HCT116 (cell line): ENCODE data around the gene PCDHA3. TPM values are rescaled to one million over a fixed set of nuclear protein-coding genes. Genes with fewer than 3 reads are reported as not detected.
A peak's percentile ranks its signal among the peaks of the same experiment; 100 is the strongest.

Experiments used
- ATAC-seq: fragments of 200-7000 bp; cut with Tn5 transposase; 2 replicates; pipeline ENCODE4 v1.9.1; 2020; ENCODE audit warnings: mild to moderate bottlenecking, moderate library complexity
- Bru-seq: library from RNA; stranded (reverse); fragments of 400-500 nt; gene quantifications from one replicate; lab custom pipeline; 2021; lab: Mats Ljungman, UMichigan
- BruChase-seq, 2 experiments: library from RNA; stranded (reverse); fragments of 400-500 nt; gene quantifications; one replicate each; lab custom pipeline; 2021; lab: Mats Ljungman, UMichigan
- BruUV-seq: library from RNA; stranded (reverse); fragments of 400-500 nt; replicated peaks from 2 replicates; lab custom pipeline; 2021; lab: Mats Ljungman, UMichigan
- CTCF ChIA-PET: fragments of 300-600 bp; sonication (Branson Sonifier 250); formaldehyde crosslinking; loops from one replicate; lab custom pipeline; 2021; ENCODE audit warnings: antibody characterized with exemption; lab: Charles Lee
- POLR2A ChIA-PET: fragments of 300-600, 350-600 bp; sonication (Branson Sonifier 250); formaldehyde crosslinking; loops from one replicate; lab custom pipeline; 2021; ENCODE audit warnings: antibody characterized with exemption; lab: Charles Lee
- RAD21 ChIA-PET, 2 experiments: fragments of 300-600 bp; sonication (Branson Sonifier 250); formaldehyde crosslinking; loops; one replicate each; lab custom pipeline; 2023; ENCODE audit warnings: low total read pairs in 2 of 2; ENCODE audit not compliant: uncharacterized antibody in 2 of 2, unreplicated experiment in 2 of 2, low non-redundant PET in 1 of 2; lab: Charles Lee
- DNase-seq: peaks from one replicate; pipeline ENCODE4 v3.0.0-alpha.2; 2010; ENCODE audit warnings: low read depth, low spot score
- H2AFZ ChIP-seq: fragments of 200-600 bp; shearing (Covaris generic), sonication (generic); 2 replicates; pipeline ENCODE4 v1.6.1; 2017; ENCODE audit warnings: low read depth, mixed run types, mixed read lengths, antibody characterized with exemption, low read length; ENCODE audit not compliant: poor library complexity, severe bottlenecking
- H3K27ac ChIP-seq: 2 replicates; pipeline ENCODE4 v1.5.1; 2012; ENCODE audit warnings: low read depth, low read length
- H3K27me3 ChIP-seq: fragments of 200-600 bp; sonication (generic); 2 replicates; pipeline ENCODE4 v1.6.1; 2016; ENCODE audit warnings: mixed run types, low read length, mixed read lengths; ENCODE audit not compliant: insufficient read depth
- H3K36me3 ChIP-seq, 2 experiments: fragments of 200-500 bp in 1 of 2; fragments of 200-600 bp in 1 of 2; sonication (Bioruptor generic) in 1 of 2; sonication (generic) in 1 of 2; 2 replicates each; pipeline versions ENCODE4 v1.5.1 to v1.6.1; 2014 to 2016; ENCODE audit warnings: low read length in 2 of 2, inconsistent platforms in 1 of 2, mixed read lengths in 1 of 2, mixed run types in 1 of 2; ENCODE audit not compliant: insufficient read depth in 2 of 2, control insufficient read depth in 1 of 2
- H3K4me1 ChIP-seq, 2 experiments: fragments of 200-600 bp in 1 of 2; sonication (generic) in 1 of 2; 2 replicates each; pipeline versions ENCODE4 v1.5.1 to v1.6.1; 2012 to 2017; ENCODE audit warnings: low read length in 2 of 2, inconsistent platforms in 1 of 2, mild to moderate bottlenecking in 1 of 2, mixed read lengths in 1 of 2, mixed run types in 1 of 2, moderate library complexity in 1 of 2; ENCODE audit not compliant: insufficient read depth in 2 of 2, control insufficient read depth in 1 of 2
- H3K4me2 ChIP-seq: fragments of 200-600 bp; sonication (generic); 2 replicates; pipeline ENCODE4 v1.6.1; 2017; ENCODE audit warnings: mixed run types, low read length, mixed read lengths
- H3K4me3 ChIP-seq, 2 experiments: fragments of 200-600 bp in 1 of 2; sonication (generic) in 1 of 2; replicated peaks in 1 of 2; 2 replicates each; pipeline ENCODE4 v1.5.1; 2011 to 2016; ENCODE audit warnings: low read length in 2 of 2, control low read depth in 1 of 2, low read depth in 1 of 2, mild to moderate bottlenecking in 1 of 2, mixed read lengths in 1 of 2, mixed run types in 1 of 2
- H3K79me2 ChIP-seq: fragments of 200-600 bp; sonication (generic); 2 replicates; pipeline ENCODE4 v1.6.1; 2017; ENCODE audit warnings: mild to moderate bottlenecking, mixed run types, low read length, moderate library complexity, mixed read lengths; ENCODE audit not compliant: insufficient read depth
- H3K9ac ChIP-seq: fragments of 200-600 bp; sonication (generic); 2 replicates; pipeline ENCODE4 v1.6.1; 2016; ENCODE audit warnings: low read length, mixed read lengths
- H3K9me2 ChIP-seq: fragments of 200-600 bp; sonication (generic), shearing (Covaris generic); 2 replicates; pipeline ENCODE4 v1.6.1; 2017; ENCODE audit warnings: mixed run types, mild to moderate bottlenecking, moderate library complexity; ENCODE audit not compliant: insufficient read depth
- H3K9me3 ChIP-seq, 2 experiments: fragments of 200-500 bp in 1 of 2; fragments of 200-600 bp in 1 of 2; sonication (Bioruptor generic) in 1 of 2; sonication (generic) in 1 of 2; 2 replicates each; pipeline ENCODE4 v1.6.1; 2014 to 2017; ENCODE audit warnings: low read length in 2 of 2, mixed read lengths in 2 of 2, inconsistent platforms in 1 of 2, low read depth in 1 of 2, mild to moderate bottlenecking in 1 of 2, mixed run types in 1 of 2, moderate library complexity in 1 of 2; ENCODE audit not compliant: control insufficient read depth in 1 of 2, insufficient read depth in 1 of 2
- H4K20me1 ChIP-seq: fragments of 200-600 bp; sonication (generic), shearing (Covaris generic); 2 replicates; pipeline ENCODE4 v1.6.1; 2017; ENCODE audit warnings: mixed run types, mild to moderate bottlenecking, moderate library complexity; ENCODE audit not compliant: insufficient read depth
- CBX3 ChIP-seq: IDR thresholded peaks from 2 replicates; pipeline ENCODE4 v1.6.1; 2012; ENCODE audit warnings: low read depth
- EGR1 ChIP-seq: IDR thresholded peaks from 2 replicates; pipeline ENCODE4 v1.6.1; 2012; ENCODE audit warnings: low read depth
- EZH2 ChIP-seq: fragments of 200-600 bp; sonication (generic); IDR thresholded peaks from 2 replicates; pipeline ENCODE4 v1.6.1; 2017; ENCODE audit warnings: antibody characterized with exemption, mixed run types
- EZH2phosphoT487 ChIP-seq: fragments of 200-600 bp; IDR thresholded peaks from 2 replicates; pipeline ENCODE4 v1.6.1; 2018; ENCODE audit warnings: antibody characterized with exemption, borderline replicate concordance
- JUND ChIP-seq: IDR thresholded peaks from 2 replicates; pipeline ENCODE4 v1.6.1; 2012
- SIN3A ChIP-seq: IDR thresholded peaks from 2 replicates; pipeline ENCODE4 v1.6.1; 2012; ENCODE audit warnings: low read depth
- YY1 ChIP-seq: IDR thresholded peaks from 2 replicates; pipeline ENCODE4 v1.6.1; 2011; ENCODE audit warnings: low read length, low read depth, moderate library complexity, mild to moderate bottlenecking; ENCODE audit not compliant: insufficient replicate concordance; ENCODE audit errors: extremely low read depth
- ZBTB33 ChIP-seq: IDR thresholded peaks from 2 replicates; pipeline ENCODE4 v1.6.1; 2011; ENCODE audit warnings: mild to moderate bottlenecking, low read length, moderate library complexity; ENCODE audit not compliant: insufficient replicate concordance; ENCODE audit errors: extremely low read depth
- intact Hi-C: fragments of 100-400 bp; cut with micrococcal nuclease; formaldehyde crosslinking; loops from 2 replicates; pipeline ENCODE4 v1.10.0; 2022
- long read RNA-seq: library from polyadenylated mRNA; unstranded; transcript quantifications from one replicate; pipeline ENCODE4 v2.0.0, GENCODE V29; 2021; ENCODE audit not compliant: unreplicated experiment
- polyA plus RNA-seq: library from polyadenylated mRNA; unstranded; fragments of >200 nt; gene quantifications from 2 replicates; pipeline ENCODE4 v1.2.1, GENCODE V29; 2012; ENCODE audit warnings: missing spikeins
- total RNA-seq: library from RNA; stranded (reverse); gene quantifications from one replicate; pipeline ENCODE4 v1.2.1, GENCODE V29; 2021; ENCODE audit not compliant: unreplicated experiment

Gene PCDHA3
- total RNA-seq (not detected), Bru-seq, nascent RNA (not detected), BruChase-seq, experiment 1, labeled RNA remaining after a 6-hour chase (percentile 8 among the genes with signal in this experiment), BruChase-seq, experiment 2, labeled RNA remaining after a 2-hour chase (percentile 14 among the genes with signal in this experiment)
- polyA plus RNA-seq, result not detected in 2 replicates
- long read RNA-seq, result 0 reads

- Histone ChIP-seq H3K36me3 (no peaks in the 10 kb centered on the region), H3K27ac (no peak within 1 kb of the TSS), H4K20me1 (no peaks in the 10 kb centered on the region), H3K9me3 (peaks cover 0 to 5% of the 10 kb centered on the region in 2 experiments; a peak in 2 of 4 replicates), H3K4me2 (no peak within 1 kb of the TSS), H3K4me1 (no peaks in the 10 kb centered on the region), H2AFZ (no peak within 1 kb of the TSS)
- RAD21 ChIA-PET, result no interaction called here
- ATAC-seq, result no peak
- intact Hi-C loops, result no loop called here
- DNase-seq, result no peak
- TF ChIP-seq YY1 (no peak), EZH2phosphoT487 (no peak), SIN3A (no peak), ZBTB33 (no peak), EZH2 (no peak), CBX3 (no peak), EGR1 (no peak), JUND (no peak)
- TF ChIP-seq, all 23 proteins: peak for 0
- no TSS peak for BruUV-seq
- H3K27me3 ChIP-seq, result no peaks in the 10 kb centered on the region
- no peaks in the 10 kb centered on the region for H3K79me2 ChIP-seq
- no peak within 1 kb of the TSS for H3K9ac ChIP-seq
- ChIA-PET POLR2A (no interaction called here), CTCF (no interaction called here)
- no peak within 1 kb of the TSS for H3K4me3 ChIP-seq
- no peaks in the 10 kb centered on the region for H3K9me2 ChIP-seq
Measured at GRCh38 chr5:140800816-140801493, at the start of gene PCDHA3. PCDHA3 (plus strand) TSS chr5:140801057.
